MG63 (cell line): Measurements from ENCODE around the gene IFNG-AS1. TPM values are rescaled to one million over a fixed set of nuclear protein-coding genes. Genes with fewer than 3 reads are reported as not detected.
A peak's percentile ranks its signal among the peaks of the same experiment; 100 is the strongest.

Source experiments
- DNase-seq: peaks from one replicate; pipeline ENCODE4 v3.0.0-alpha.2; 2020
- H3K27me3 ChIP-seq: fragments of 250-450 bp; sonication (Bioruptor Pico); 2 replicates; pipeline ENCODE4 v1.5.1; 2020; ENCODE audit warnings: mild to moderate bottlenecking, moderate library complexity
- H3K36me3 ChIP-seq: fragments of 250-450 bp; sonication (Bioruptor Pico); 2 replicates; pipeline ENCODE4 v1.5.1; 2020; ENCODE audit warnings: mild to moderate bottlenecking, moderate library complexity
- H3K4me3 ChIP-seq: fragments of 250-450 bp; sonication (Bioruptor Pico); 2 replicates; pipeline ENCODE4 v1.5.1; 2020; ENCODE audit warnings: mild to moderate bottlenecking, moderate library complexity
- H3K9me3 ChIP-seq: fragments of 250-450 bp; sonication (Bioruptor Pico); 2 replicates; pipeline ENCODE4 v1.5.1; 2020; ENCODE audit warnings: mild to moderate bottlenecking, moderate library complexity
- total RNA-seq: library from RNA; depleted of rRNA; stranded (reverse); fragments of >200 nt; shearing (Covaris generic); gene quantifications from 2 replicates; pipeline ENCODE4 v1.2.3, GENCODE V29; 2014; ENCODE audit warnings: low replicate concordance

Gene IFNG-AS1
- total RNA-seq, 1 experiment from 2014 or later: not detected

- Histone ChIP-seq H3K9me3 (peaks cover 8% of the 10 kb centered on the region), H3K36me3 (no peaks in the 10 kb centered on the region), H3K27me3 (no peaks in the 10 kb centered on the region), H3K4me3 (no peak overlapping the region)
- DNase-seq: peak; percentile 54
Measured at GRCh38 chr12:67981287-67982162, 7.7 kb upstream of the IFNG-AS1 start.

- Histone ChIP-seq H3K36me3 (no peaks in the 10 kb centered on the region), H3K4me3 (no peak overlapping the region), H3K27me3 (no peaks in the 10 kb centered on the region), H3K9me3 (peaks cover 8% of the 10 kb centered on the region)
- DNase-seq: no peak
Measured at GRCh38 chr12:67982164-67982563, 7.1 kb upstream of the IFNG-AS1 start.

- Histone ChIP-seq H3K36me3 (no peaks in the 10 kb centered on the region), H3K4me3 (no peak overlapping the region), H3K27me3 (peaks cover under 1% of the 10 kb centered on the region; the same call in 1 of the 2 replicates), H3K9me3 (peaks cover 5% of the 10 kb centered on the region)
- no peak for DNase-seq
Measured at GRCh38 chr12:67986632-67987031, 2.6 kb upstream of the IFNG-AS1 start.

GRCh38 chr12:67988601-67989021 is 636 bp upstream of the IFNG-AS1 start:
- H3K36me3 ChIP-seq: no peaks in the 10 kb centered on the region
- H3K27me3 ChIP-seq: peaks cover 6% of the 10 kb centered on the region; the same call in 1 of the 2 replicates
- no peak for DNase-seq
- H3K4me3 ChIP-seq: no peak overlapping the region
- no peaks in the 10 kb centered on the region; the same call in 1 of the 2 replicates for H3K9me3 ChIP-seq

- no peak for DNase-seq
- H3K27me3 ChIP-seq: peaks cover 6% of the 10 kb centered on the region; the same call in 1 of the 2 replicates
Measured at GRCh38 chr12:67991158-67991557, 1.9 kb downstream of the IFNG-AS1 start.

GRCh38 chr12:67993143-67993542 is 3.9 kb downstream of the IFNG-AS1 start:
- no peaks in the 10 kb centered on the region; the same call in 1 of the 2 replicates for H3K9me3 ChIP-seq
- no peak for DNase-seq
- no peak overlapping the region for H3K4me3 ChIP-seq
- peaks cover 6% of the 10 kb centered on the region; the same call in 1 of the 2 replicates for H3K27me3 ChIP-seq
- no peaks in the 10 kb centered on the region for H3K36me3 ChIP-seq

More at GRCh38 chr12:67991158-67991557, 1.9 kb downstream of the IFNG-AS1 start:
- H3K4me3 ChIP-seq: no peak overlapping the region
- H3K9me3 ChIP-seq: no peaks in the 10 kb centered on the region; the same call in 1 of the 2 replicates
- no peaks in the 10 kb centered on the region for H3K36me3 ChIP-seq

- Histone ChIP-seq H3K27me3 (peaks cover 6% of the 10 kb centered on the region; the same call in 1 of the 2 replicates), H3K9me3 (no peaks in the 10 kb centered on the region; the same call in 1 of the 2 replicates), H3K4me3 (no peak overlapping the region), H3K36me3 (no peaks in the 10 kb centered on the region)
- DNase-seq: no peak
Measured at GRCh38 chr12:67994046-67994445, 4.8 kb downstream of the IFNG-AS1 start.

- no peak overlapping the region for H3K4me3 ChIP-seq
- H3K27me3 ChIP-seq: peaks cover 6% of the 10 kb centered on the region; the same call in 1 of the 2 replicates
- no peaks in the 10 kb centered on the region for H3K36me3 ChIP-seq
- no peaks in the 10 kb centered on the region; the same call in 1 of the 2 replicates for H3K9me3 ChIP-seq
- DNase-seq: no peak
Measured at GRCh38 chr12:67996347-67996746, 7.1 kb downstream of the IFNG-AS1 start.

- DNase-seq: no peak
- Histone ChIP-seq H3K27me3 (no peaks in the 10 kb centered on the region), H3K4me3 (no peak overlapping the region), H3K36me3 (no peaks in the 10 kb centered on the region), H3K9me3 (no peaks in the 10 kb centered on the region; the same call in 1 of the 2 replicates)
Measured at GRCh38 chr12:67998379-67998778, 9.1 kb downstream of the IFNG-AS1 start.

- Histone ChIP-seq H3K4me3 (no peak overlapping the region), H3K36me3 (no peaks in the 10 kb centered on the region), H3K27me3 (no peaks in the 10 kb centered on the region), H3K9me3 (no peaks in the 10 kb centered on the region)
- no peak for DNase-seq
Measured at GRCh38 chr12:67999244-67999643, 10.0 kb downstream of the IFNG-AS1 start.

- no peak for DNase-seq
- no peaks in the 10 kb centered on the region for H3K27me3 ChIP-seq
- H3K4me3 ChIP-seq: no peak overlapping the region
- H3K9me3 ChIP-seq: no peaks in the 10 kb centered on the region
- no peaks in the 10 kb centered on the region for H3K36me3 ChIP-seq
Measured at GRCh38 chr12:68001486-68002466, 12.5 kb downstream of the IFNG-AS1 start.

- no peak overlapping the region for H3K4me3 ChIP-seq
Measured at GRCh38 chr12:68003777-68004176, 14.5 kb downstream of the IFNG-AS1 start.

GRCh38 chr12:68007033-68007432 is 17.8 kb downstream of the IFNG-AS1 start:
- Histone ChIP-seq H3K4me3 (no peak overlapping the region), H3K36me3 (no peaks in the 10 kb centered on the region), H3K27me3 (no peaks in the 10 kb centered on the region), H3K9me3 (no peaks in the 10 kb centered on the region)
- no peak for DNase-seq

More at GRCh38 chr12:68003777-68004176, 14.5 kb downstream of the IFNG-AS1 start:
- Histone ChIP-seq H3K36me3 (no peaks in the 10 kb centered on the region), H3K9me3 (no peaks in the 10 kb centered on the region), H3K27me3 (no peaks in the 10 kb centered on the region)
- DNase-seq: no peak

- Histone ChIP-seq H3K4me3 (no peak overlapping the region), H3K36me3 (no peaks in the 10 kb centered on the region), H3K27me3 (no peaks in the 10 kb centered on the region), H3K9me3 (no peaks in the 10 kb centered on the region)
- no peak for DNase-seq
Measured at GRCh38 chr12:68007466-68007865, 18.2 kb downstream of the IFNG-AS1 start.

GRCh38 chr12:68011206-68011881 is 22.1 kb downstream of the IFNG-AS1 start:
- no peak for DNase-seq
- Histone ChIP-seq H3K27me3 (no peaks in the 10 kb centered on the region), H3K9me3 (no peaks in the 10 kb centered on the region), H3K4me3 (no peak overlapping the region), H3K36me3 (no peaks in the 10 kb centered on the region)

- H3K36me3 ChIP-seq: no peaks in the 10 kb centered on the region
- no peak overlapping the region for H3K4me3 ChIP-seq
- no peaks in the 10 kb centered on the region for H3K27me3 ChIP-seq
- no peaks in the 10 kb centered on the region for H3K9me3 ChIP-seq
- no peak for DNase-seq
Measured at GRCh38 chr12:68011882-68012207, 22.6 kb downstream of the IFNG-AS1 start.
